ENCODE results near the gene ARRB1. TPM values are rescaled to one million over a fixed set of nuclear protein-coding genes. Genes with fewer than 3 reads are reported as not detected.
A peak's percentile ranks its signal among the peaks of the same experiment; 100 is the strongest.

Gene ARRB1
- total RNA-seq, 2 donors from 2014 or later = 70.3 to 73.4 TPM

- no peaks in the 10 kb centered on the region for H3K9me3 ChIP-seq
- intact Hi-C loops (cut with DNase I) = no loop called here
- DNase-seq = no peak
- peaks cover 40% of the 10 kb centered on the region for H3K4me1 ChIP-seq
- no peak overlapping the region for H3K4me3 ChIP-seq
- H3K27me3 ChIP-seq = no peaks in the 10 kb centered on the region
- peak overlapping the region; percentile 88 for H3K27ac ChIP-seq
- peak overlapping the region in 1 of 2 donors; percentile 38 for H3K9ac ChIP-seq (ENCODE audit: low read depth in 2 of 2, low read length in 2 of 2)
- H3K36me3 ChIP-seq = no peaks in the 10 kb centered on the region
- no peak for TF ChIP-seq CTCF (IDR thresholded peaks at IDR 0.05)
Measured at GRCh38 chr11:75317446-75318122, 33.9 kb downstream of the ARRB1 start.

GRCh38 chr11:75315439-75315805 is 36.0 kb downstream of the ARRB1 start:
- peaks cover 53% of the 10 kb centered on the region for H3K4me1 ChIP-seq
- no peak for TF ChIP-seq CTCF (IDR thresholded peaks at IDR 0.05)
- no peaks in the 10 kb centered on the region for H3K9me3 ChIP-seq
- no peaks in the 10 kb centered on the region for H3K36me3 ChIP-seq
- H3K9ac ChIP-seq (ENCODE audit: low read depth in 2 of 2, low read length in 2 of 2) = no peak overlapping the region
- no peak overlapping the region for H3K4me3 ChIP-seq
- H3K27ac ChIP-seq = no peak overlapping the region
- intact Hi-C loops (cut with DNase I) = no loop called here
- DNase-seq = no peak
- H3K27me3 ChIP-seq = no peaks in the 10 kb centered on the region

GRCh38 chr11:75314771-75315438 is 36.6 kb downstream of the ARRB1 start:
- Histone ChIP-seq H3K4me3 (no peak overlapping the region), H3K27ac (no peak overlapping the region), H3K36me3 (no peaks in the 10 kb centered on the region), H3K9ac (ENCODE audit: low read depth in 2 of 2, low read length in 2 of 2) (no peak overlapping the region), H3K4me1 (peaks cover 48% of the 10 kb centered on the region), H3K9me3 (no peaks in the 10 kb centered on the region), H3K27me3 (no peaks in the 10 kb centered on the region)
- intact Hi-C loops (cut with DNase I) = no loop called here
- TF ChIP-seq CTCF (IDR thresholded peaks at IDR 0.05) = no peak
- no peak for DNase-seq

GRCh38 chr11:75313513-75314272 is 37.8 kb downstream of the ARRB1 start:
- H3K4me1 ChIP-seq = peaks cover 37% of the 10 kb centered on the region
- H3K27ac ChIP-seq = peak overlapping the region; percentile 76
- no peaks in the 10 kb centered on the region for H3K9me3 ChIP-seq
- no peak overlapping the region for H3K4me3 ChIP-seq
- H3K9ac ChIP-seq (ENCODE audit: low read depth in 2 of 2, low read length in 2 of 2) = peak overlapping the region; percentile 28
- peak; percentile 62 for DNase-seq
- no peaks in the 10 kb centered on the region for H3K27me3 ChIP-seq
- intact Hi-C loops (cut with DNase I) = no loop called here
- no peak for TF ChIP-seq CTCF (IDR thresholded peaks at IDR 0.05)
- H3K36me3 ChIP-seq = no peaks in the 10 kb centered on the region

GRCh38 chr11:75312346-75312745 is 39.1 kb downstream of the ARRB1 start:
- no peak for TF ChIP-seq CTCF (IDR thresholded peaks at IDR 0.05)
- no peak overlapping the region for H3K4me3 ChIP-seq
- no peaks in the 10 kb centered on the region for H3K36me3 ChIP-seq
- H3K4me1 ChIP-seq = peaks cover 31% of the 10 kb centered on the region
- H3K27me3 ChIP-seq = no peaks in the 10 kb centered on the region
- peak overlapping the region; percentile 76 for H3K27ac ChIP-seq
- H3K9me3 ChIP-seq = no peaks in the 10 kb centered on the region
- peak overlapping the region; percentile 56 to 60 for H3K9ac ChIP-seq (ENCODE audit: low read depth in 2 of 2, low read length in 2 of 2)
- no peak for DNase-seq
- intact Hi-C loops (cut with DNase I) = no loop called here

All from colonic mucosa (tissue), 4 donors.